Kidney epithelial cell (primary cell): Measurements from ENCODE around the gene GSK3A. TPM values are rescaled to one million over a fixed set of nuclear protein-coding genes. Genes with fewer than 3 reads are reported as not detected.
"Not testable (repeated sequence)": the region's sequence is repeated elsewhere in the genome, so short reads cannot be mapped to it uniquely, and the experiment has no call there.

ENCODE experiments used
- DNase-seq: peaks from one replicate; pipeline ENCODE4 v3.0.0-alpha.2; 2010; ENCODE audit warnings: low read depth
- H3K27me3 ChIP-seq: 2 replicates; pipeline ENCODE4 v1.6.0; 2011; ENCODE audit warnings: low read length; ENCODE audit not compliant: control insufficient read depth, insufficient read depth
- H3K36me3 ChIP-seq: 2 replicates; pipeline ENCODE4 v1.5.1; 2011; ENCODE audit warnings: low read length; ENCODE audit not compliant: control insufficient read depth, insufficient read depth
- H3K4me3 ChIP-seq: 2 replicates; pipeline ENCODE4 v1.5.1; 2011; ENCODE audit warnings: low read depth, mild to moderate bottlenecking, control low read depth, low read length
- CTCF ChIP-seq: IDR thresholded peaks from 2 replicates; pipeline ENCODE4 v1.5.1; 2011; ENCODE audit warnings: mild to moderate bottlenecking, moderate library complexity, low read length, control low read depth, inconsistent platforms; ENCODE audit not compliant: insufficient read depth, poor library complexity, severe bottlenecking
- total RNA-seq: library from RNA; depleted of rRNA; stranded (reverse); fragments of >200 nt; gene quantifications from 2 replicates; pipeline ENCODE4 v1.2.3, GENCODE V29; 2015

Gene GSK3A
- total RNA-seq, 1 donor from 2014 or later, result 27.3 TPM

DNA sequence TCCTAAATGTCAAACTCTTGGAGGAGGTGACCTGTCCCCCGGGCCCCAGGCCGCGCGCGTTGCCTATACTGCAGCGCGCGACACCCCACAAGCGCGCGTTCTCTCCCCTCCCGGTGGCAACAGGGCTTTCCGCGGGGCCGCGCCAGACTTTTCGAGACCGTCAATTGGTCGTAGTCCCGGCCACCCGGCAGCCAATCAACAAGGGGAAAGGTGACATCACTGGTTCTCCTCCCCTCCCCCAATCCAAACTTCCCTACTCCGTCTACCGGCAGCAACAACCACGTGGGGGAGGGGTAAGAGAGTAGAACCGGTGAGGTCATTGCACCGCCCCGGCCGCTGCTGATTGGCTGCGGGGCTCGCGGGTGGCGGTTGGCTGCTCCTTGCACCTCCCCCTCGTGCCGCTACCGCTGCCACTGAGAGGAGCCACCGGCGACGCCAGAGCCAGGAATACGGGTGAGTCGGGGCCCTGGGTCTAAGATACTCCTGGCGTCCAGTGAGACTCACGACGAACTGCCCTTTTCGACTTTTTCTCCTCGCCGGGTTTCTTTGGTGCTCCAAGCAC, 25.8 kb upstream of the GSK3A start:
- no peak for TF ChIP-seq CTCF
- Histone ChIP-seq H3K27me3 (no peaks in the 10 kb centered on the region), H3K4me3 (peak overlapping the region; percentile 78), H3K36me3 (no peaks in the 10 kb centered on the region)
- peak; percentile 95 for DNase-seq

DNA sequence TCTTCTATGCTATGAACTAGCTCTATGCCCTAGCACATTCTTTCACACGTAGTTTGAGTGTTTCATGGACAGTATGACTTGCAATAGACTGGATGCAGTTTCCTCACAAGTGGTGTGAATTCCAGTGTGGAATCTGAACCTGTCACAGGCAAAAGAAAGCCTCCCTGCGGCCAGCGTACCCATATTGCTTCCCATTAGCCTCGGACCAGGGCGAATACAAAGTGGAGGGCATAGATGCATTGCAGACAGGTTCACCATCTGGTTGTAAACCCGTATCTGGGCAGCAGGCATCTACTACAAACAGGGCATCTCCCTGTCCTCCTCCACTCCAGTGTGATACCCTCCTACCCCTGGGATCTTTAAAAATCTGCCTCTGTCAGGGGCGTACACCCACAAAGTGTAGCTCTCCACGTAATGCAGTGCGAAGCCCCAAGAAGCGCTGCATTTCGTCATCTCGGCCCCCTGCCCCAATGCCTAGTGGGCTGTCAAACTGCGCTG, 25.3 kb upstream of the GSK3A start:
- Histone ChIP-seq H3K36me3 (no peaks in the 10 kb centered on the region), H3K27me3 (no peaks in the 10 kb centered on the region), H3K4me3 (peak overlapping the region; percentile 49)
- DNase-seq, result no peak
- no peak for TF ChIP-seq CTCF

GRCh38 chr19:42266928-42267603, 24.7 kb upstream of the GSK3A start:
- H3K27me3 ChIP-seq, H3K36me3 ChIP-seq, H3K4me3 ChIP-seq, DNase-seq: not testable (repeated sequence)

- not testable (repeated sequence) for H3K4me3 ChIP-seq, H3K27me3 ChIP-seq, H3K36me3 ChIP-seq, DNase-seq
Measured at GRCh38 chr19:42266105-42266504, 23.7 kb upstream of the GSK3A start.

GRCh38 chr19:42261763-42262162, 19.4 kb upstream of the GSK3A start:
- Histone ChIP-seq H3K36me3 (no peaks in the 10 kb centered on the region), H3K27me3 (no peaks in the 10 kb centered on the region), H3K4me3 (no peak overlapping the region)
- no peak for TF ChIP-seq CTCF
- DNase-seq, result no peak

- H3K36me3 ChIP-seq, DNase-seq, H3K27me3 ChIP-seq, H3K4me3 ChIP-seq: not testable (repeated sequence)
Measured at GRCh38 chr19:42257842-42258241, 15.4 kb upstream of the GSK3A start.

DNA sequence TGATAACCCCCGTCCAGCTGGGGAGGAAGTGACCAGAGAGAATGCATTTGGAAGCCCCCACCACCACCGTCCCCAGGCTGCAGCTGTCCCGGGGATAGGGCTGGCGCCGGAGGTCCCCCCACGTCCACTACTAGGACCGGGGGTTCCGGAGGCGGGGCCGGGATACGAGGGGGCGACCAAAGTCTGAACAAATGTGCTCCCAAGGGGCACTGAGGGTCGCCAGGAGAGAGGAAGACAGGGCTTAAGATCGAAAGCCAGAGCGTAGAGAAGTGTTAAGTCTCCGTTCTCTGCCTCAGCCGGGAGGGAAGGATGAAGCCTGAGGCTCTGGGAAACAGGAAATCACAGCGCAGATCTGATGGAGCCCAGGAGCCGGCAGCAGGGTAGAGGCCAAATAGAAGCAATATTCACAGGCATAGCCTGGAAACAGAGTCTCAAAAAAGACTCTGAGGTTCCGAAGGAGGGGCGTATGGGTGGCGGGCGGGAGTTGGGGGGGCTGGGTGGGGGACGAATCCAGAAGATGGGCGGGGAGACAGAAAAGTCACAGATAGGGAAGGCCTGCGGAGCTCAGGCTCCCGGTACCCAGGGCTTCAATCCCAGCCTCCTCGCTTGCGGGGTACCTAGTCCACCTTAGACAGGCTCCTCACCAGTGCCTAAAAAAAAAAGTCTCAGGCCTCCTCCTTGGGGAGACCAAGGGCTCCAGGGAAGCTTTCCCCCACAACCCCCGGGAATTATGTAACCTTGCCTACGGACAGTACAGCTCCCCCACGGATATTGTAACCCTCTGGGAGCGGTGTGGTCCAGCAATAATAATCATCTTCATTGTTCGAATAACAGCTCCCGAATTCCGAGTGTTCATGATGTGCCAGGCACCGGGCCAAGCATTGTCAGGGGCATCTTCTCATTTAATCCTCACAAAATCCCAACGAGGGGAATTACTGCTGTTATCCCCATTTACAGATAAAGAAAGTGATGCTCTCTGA, 13.7 kb upstream of the GSK3A start:
- Histone ChIP-seq H3K36me3 (no peaks in the 10 kb centered on the region), H3K4me3 (peak overlapping the region; percentile 99), H3K27me3 (no peaks in the 10 kb centered on the region)
- TF ChIP-seq CTCF, result no peak
- DNase-seq, result no peak
